ENCODE data around the gene GET3.

- TF ChIP-seq EZH2 (optimal IDR thresholded peaks at IDR 0.05; ENCODE audit: low read depth, low read length) (no peak), CTCF (IDR thresholded peaks at IDR 0.05; ENCODE audit: low read length) (no peak)
Measured at GRCh38 chr19:12689012-12689411, 48.3 kb upstream of the GET3 start.

Measured in MM.1S (cell line).